Liver (tissue), 9 donors: Measurements from ENCODE around the gene ZNF485. TPM values are rescaled to one million over a fixed set of nuclear protein-coding genes. Genes with fewer than 3 reads are reported as not detected.
A peak's percentile ranks its signal among the peaks of the same experiment; 100 is the strongest.

ENCODE experiments used
- DNase-seq: peaks from one replicate; pipeline ENCODE4 v3.0.0-alpha.2; 2017; ENCODE audit warnings: low spot score
- H3K27ac ChIP-seq, 2 donors: one replicate each; pipeline ENCODE4 v1.7.0; 2013; ENCODE audit warnings: inconsistent platforms in 2 of 2, low read length in 2 of 2, control low read depth in 1 of 2, low read depth in 1 of 2, mild to moderate bottlenecking in 1 of 2
- H3K27me3 ChIP-seq, 4 donors: one replicate each; pipeline versions ENCODE4 v1.6.1 to v1.7.0; 2013; ENCODE audit warnings: low read length in 3 of 4, inconsistent platforms in 1 of 4, mild to moderate bottlenecking in 1 of 4, moderate library complexity in 1 of 4; ENCODE audit not compliant: control insufficient read depth in 4 of 4, insufficient read depth in 4 of 4
- H3K36me3 ChIP-seq, 4 donors: one replicate each; pipeline versions ENCODE4 v1.6.1 to v1.7.0; 2013; ENCODE audit warnings: low read length in 3 of 4, mild to moderate bottlenecking in 3 of 4, low read depth in 1 of 4, moderate library complexity in 1 of 4; ENCODE audit not compliant: control insufficient read depth in 4 of 4, insufficient read depth in 3 of 4
- H3K4me1 ChIP-seq, 4 donors: one replicate each; pipeline versions ENCODE4 v1.6.1 to v1.7.0; 2013; ENCODE audit warnings: low read length in 3 of 4, mild to moderate bottlenecking in 3 of 4, moderate library complexity in 1 of 4; ENCODE audit not compliant: control insufficient read depth in 4 of 4, insufficient read depth in 4 of 4
- H3K4me3 ChIP-seq, 3 donors: one replicate each; pipeline versions ENCODE4 v1.6.1 to v1.7.0; 2013; ENCODE audit warnings: low read length in 3 of 3, control low read depth in 1 of 3, low read depth in 1 of 3, mild to moderate bottlenecking in 1 of 3
- H3K9ac ChIP-seq, 2 donors: one replicate each; pipeline ENCODE4 v1.7.0; 2013; ENCODE audit warnings: low read length in 2 of 2, mild to moderate bottlenecking in 2 of 2, moderate library complexity in 2 of 2, control low read depth in 1 of 2, low read depth in 1 of 2
- H3K9me3 ChIP-seq, 4 donors: one replicate each; pipeline versions ENCODE4 v1.6.1 to v1.7.0; 2013; ENCODE audit warnings: low read length in 3 of 4; ENCODE audit not compliant: control insufficient read depth in 4 of 4
- ATF3 ChIP-seq: IDR thresholded peaks from 2 replicates; pipeline ENCODE4 v1.6.1; 2016; ENCODE audit warnings: antibody characterized with exemption
- CTCF ChIP-seq: fragments of 150-350 bp; IDR thresholded peaks from 2 replicates; pipeline ENCODE4 v1.5.1; 2017; ENCODE audit warnings: improper control_type of control experiment, low read depth, low read length; ENCODE audit not compliant: missing input control
- EGR1 ChIP-seq, 2 donors: IDR thresholded peaks; 2 replicates each; pipeline ENCODE4 v1.6.1; 2016 to 2018; ENCODE audit warnings: antibody characterized with exemption in 2 of 2, low read depth in 2 of 2
- FOXA1 ChIP-seq: IDR thresholded peaks from 2 replicates; pipeline ENCODE4 v1.6.1; 2016; ENCODE audit warnings: antibody characterized with exemption
- FOXA2 ChIP-seq: IDR thresholded peaks from 2 replicates; pipeline ENCODE4 v1.6.1; 2016; ENCODE audit warnings: antibody characterized with exemption
- GABPA ChIP-seq, 2 donors: IDR thresholded peaks in 1 of 2; conservative IDR thresholded peaks in 1 of 2; 2 replicates each; pipeline ENCODE4 v1.6.1; 2016; ENCODE audit warnings: antibody characterized with exemption in 2 of 2, mild to moderate bottlenecking in 1 of 2, moderate library complexity in 1 of 2
- HNF4A ChIP-seq, 2 donors: conservative IDR thresholded peaks; 2 replicates each; pipeline ENCODE4 v1.6.1; 2016; ENCODE audit warnings: antibody characterized with exemption in 2 of 2, mild to moderate bottlenecking in 2 of 2
- HNF4G ChIP-seq: IDR thresholded peaks from 2 replicates; pipeline ENCODE4 v1.6.1; 2016; ENCODE audit warnings: antibody characterized with exemption
- JUND ChIP-seq, 2 donors: IDR thresholded peaks; 2 replicates each; pipeline ENCODE4 v1.6.1; 2016; ENCODE audit warnings: antibody characterized with exemption in 2 of 2
- MAX ChIP-seq: IDR thresholded peaks from 2 replicates; pipeline ENCODE4 v1.6.1; 2016; ENCODE audit warnings: antibody characterized with exemption
- NR2F2 ChIP-seq: IDR thresholded peaks from 2 replicates; pipeline ENCODE4 v1.6.1; 2016; ENCODE audit warnings: antibody characterized with exemption
- RAD21 ChIP-seq, 2 donors: IDR thresholded peaks; 2 replicates each; pipeline ENCODE4 v1.6.1; 2016; ENCODE audit warnings: antibody characterized with exemption in 2 of 2, mild to moderate bottlenecking in 2 of 2
- REST ChIP-seq: IDR thresholded peaks from 2 replicates; pipeline ENCODE4 v1.6.1; 2016; ENCODE audit warnings: antibody characterized with exemption, mild to moderate bottlenecking
- RXRA ChIP-seq, 2 donors: IDR thresholded peaks; 2 replicates each; pipeline ENCODE4 v1.6.1; 2017 to 2018; ENCODE audit warnings: antibody characterized with exemption in 2 of 2, mild to moderate bottlenecking in 1 of 2
- SP1 ChIP-seq: IDR thresholded peaks from 2 replicates; pipeline ENCODE4 v1.6.1; 2018; ENCODE audit warnings: antibody characterized with exemption, mild to moderate bottlenecking
- TAF1 ChIP-seq: conservative IDR thresholded peaks from 2 replicates; pipeline ENCODE4 v1.6.1; 2016; ENCODE audit warnings: antibody characterized with exemption, mild to moderate bottlenecking
- YY1 ChIP-seq: IDR thresholded peaks from 2 replicates; pipeline ENCODE4 v1.6.1; 2016; ENCODE audit warnings: antibody characterized with exemption, mild to moderate bottlenecking
- ZBTB33 ChIP-seq: IDR thresholded peaks from 2 replicates; pipeline ENCODE4 v1.6.1; 2016; ENCODE audit warnings: antibody characterized with exemption
- WGBS: extraction: QIAGEN DNeasy Blood & Tissue Kit; methylation state at CpG from one replicate; pipeline ENCODE4 v1.1.7; 2013; 5-methylcytosine and 5-hydroxymethylcytosine counted together
- polyA plus RNA-seq, 2 donors: library from polyadenylated mRNA; stranded (reverse) in 1 of 2; unstranded in 1 of 2; fragments of 200-250 nt in 1 of 2; fragments of >200 nt in 1 of 2; fragmentation: Nextera tagmentation in 1 of 2; extraction: Ambion mirVana in 1 of 2; gene quantifications; one replicate each; pipeline versions ENCODE4 v1.2.1 to v1.2.3, GENCODE V29; 2013 to 2015
- total RNA-seq, 2 donors: library from RNA; depleted of rRNA; stranded (reverse); fragments of >200 nt; gene quantifications; one replicate each; pipeline ENCODE4 v1.2.3, GENCODE V29; 2014
- donor health status: healthy.
- donor health status: healthy.
- donor health status: healthy.
- donor health status: healthy.
- donor health status: healthy.

Gene ZNF485
- total and polyA plus RNA-seq, 4 donors = 0.92 to 2.4 (median 1.0) TPM

GRCh38 chr10:43644252-43644651 lies 38.0 kb downstream of the ZNF485 start:
- Histone ChIP-seq H3K9ac (no peak overlapping the region), H3K27ac (no peak overlapping the region), H3K4me1 (peaks cover 2 to 8% (median 3%) of the 10 kb centered on the region in 4 donors), H3K36me3 (peaks cover 14 to 39% (median 33%) of the 10 kb centered on the region in 4 donors), H3K4me3 (peak overlapping the region in 2 of 3 donors; percentile 51 to 65), H3K27me3 (no peaks in the 10 kb centered on the region), H3K9me3 (peaks cover 37 to 59% (median 44%) of the 10 kb centered on the region in 4 donors)
- no peak for TF ChIP-seq ATF3
- TF ChIP-seq HNF4A (conservative IDR thresholded peaks at IDR 0.05) = no peak
- TF ChIP-seq SP1 = no peak
- no peak for TF ChIP-seq MAX
- TF ChIP-seq JUND (IDR thresholded peaks at IDR 0.05) = no peak
- TF ChIP-seq RXRA (IDR thresholded peaks at IDR 0.05) = no peak
- TF ChIP-seq CTCF = no peak
- no peak for TF ChIP-seq EGR1 (IDR thresholded peaks at IDR 0.05; ENCODE audit: low read depth in 2 of 2)
- no peak for TF ChIP-seq ZBTB33
- no peak for TF ChIP-seq YY1
- WGBS = 99% methylated on average over 8 of the region's 8 CpGs
- DNase-seq = no peak

- Histone ChIP-seq H3K9ac (no peak overlapping the region), H3K4me3 (peak overlapping the region in 2 of 3 donors; percentile 39 to 47), H3K36me3 (peaks cover 14 to 39% (median 33%) of the 10 kb centered on the region in 4 donors), H3K9me3 (peaks cover 36 to 59% (median 44%) of the 10 kb centered on the region in 4 donors), H3K27me3 (no peaks in the 10 kb centered on the region), H3K4me1 (peaks cover 2 to 9% (median 3%) of the 10 kb centered on the region in 4 donors), H3K27ac (no peak overlapping the region)
- WGBS = 98% methylated on average over 4 of the region's 4 CpGs
- TF ChIP-seq EGR1 (IDR thresholded peaks at IDR 0.05; ENCODE audit: low read depth in 2 of 2) (no peak), HNF4G (no peak), JUND (IDR thresholded peaks at IDR 0.05) (no peak), CTCF (no peak), TAF1 (no peak), NR2F2 (no peak), RAD21 (IDR thresholded peaks at IDR 0.05) (no peak), HNF4A (conservative IDR thresholded peaks at IDR 0.05) (no peak), ATF3 (no peak), RXRA (IDR thresholded peaks at IDR 0.05) (no peak), GABPA (IDR thresholded peaks at IDR 0.05 in 1 of 2, conservative IDR thresholded peaks at IDR 0.05 in 1 of 2) (no peak), FOXA2 (no peak), FOXA1 (no peak), SP1 (no peak), MAX (no peak), REST (no peak), ZBTB33 (no peak), YY1 (no peak)
- DNase-seq = no peak
Observed at GRCh38 chr10:43645866-43646265, 39.6 kb downstream of the ZNF485 start.
